Stimulated activated CD8-positive, alpha-beta memory T cell treated with anti-CD3 and anti-CD28 coated beads, Interleukin-4, amount 100 ng/mL, for 4 hours (primary cell): ENCODE data around the gene SNTB2.

Source experiments
- DNase-seq, 2 donors: peaks; one replicate each; pipeline ENCODE4 v3.0.0-alpha.2; 2020; ENCODE audit warnings: low read depth in 2 of 2, low spot score in 1 of 2

Gene SNTB2

GRCh38 chr16:69338557-69339288, 151.8 kb downstream of the SNTB2 start:
- no peak for DNase-seq

- peak; percentile 81 to 85 for DNase-seq
Observed at GRCh38 chr16:69339289-69340094, 152.5 kb downstream of the SNTB2 start, which contains the start of the genes COG8 and NIP7. Gene COG8, minus strand, starts transcription at chr16:69339564. Its CDS starts 12 bp downstream, at chr16:69339552. Gene NIP7, plus strand, starts transcription at chr16:69339772. Its CDS starts 58 bp downstream, at chr16:69339830.

GRCh38 chr16:69340095-69340644, 153.2 kb downstream of the SNTB2 start:
- no peak for DNase-seq

- DNase-seq = no peak
Observed at GRCh38 chr16:69344171-69344570, 157.2 kb downstream of the SNTB2 start.

- no peak for DNase-seq
Observed at GRCh38 chr16:69345923-69346322, 159.0 kb downstream of the SNTB2 start.

- no peak for DNase-seq
Observed at GRCh38 chr16:69346683-69347082, 159.7 kb downstream of the SNTB2 start.

- DNase-seq = no peak
Observed at GRCh38 chr16:69348222-69348621, 161.3 kb downstream of the SNTB2 start.

- no peak for DNase-seq
Observed at GRCh38 chr16:69349536-69349935, 162.6 kb downstream of the SNTB2 start.

GRCh38 chr16:69350536-69351133, 163.7 kb downstream of the SNTB2 start:
- DNase-seq = no peak

- no peak for DNase-seq
Observed at GRCh38 chr16:69351309-69352027, 164.5 kb downstream of the SNTB2 start, which contains the start of gene TMED6. Gene TMED6, minus strand, starts transcription at chr16:69351786. Its CDS starts 33 bp downstream, at chr16:69351753.
